GM21737 (cell line): Measurements from ENCODE around the gene ZFHX3.
"Not testable (repeated sequence)": the region's sequence is repeated elsewhere in the genome, so short reads cannot be mapped to it uniquely, and the experiment has no call there.

Experiments
- ATAC-seq: cut with Tn5 transposase; IDR thresholded peaks from one replicate; pipeline ENCODE4 v1.9.1; 2021; ENCODE audit warnings: mild to moderate bottlenecking, moderate library complexity; ENCODE audit not compliant: unreplicated experiment

Gene ZFHX3

DNA sequence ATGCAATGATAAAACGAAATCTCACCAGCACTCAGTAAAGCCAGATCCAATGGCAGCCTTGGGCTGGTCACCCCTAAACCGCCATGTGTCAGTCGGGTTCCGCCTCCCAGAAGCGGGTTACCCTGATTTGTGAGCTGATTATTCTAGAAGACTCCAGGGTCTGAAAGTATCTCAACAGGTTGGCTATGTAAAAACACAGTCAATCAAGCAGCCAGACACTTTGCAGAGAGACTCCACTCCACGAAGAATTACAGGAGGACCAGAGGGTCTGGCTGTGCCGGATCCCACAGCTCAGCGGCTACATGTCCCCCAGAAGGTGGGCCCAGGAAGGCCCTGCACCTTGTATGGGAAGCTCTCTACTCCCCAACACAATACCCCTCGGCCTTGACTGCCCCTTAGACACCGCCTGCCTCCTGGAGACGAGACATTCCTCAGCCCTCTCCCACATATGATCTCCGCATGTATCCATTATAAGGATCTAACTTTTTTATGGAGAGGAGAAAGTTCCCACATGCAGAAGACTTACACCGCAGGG is 23.3 kb downstream of the ZFHX3 start:
- ATAC-seq = no peak

DNA sequence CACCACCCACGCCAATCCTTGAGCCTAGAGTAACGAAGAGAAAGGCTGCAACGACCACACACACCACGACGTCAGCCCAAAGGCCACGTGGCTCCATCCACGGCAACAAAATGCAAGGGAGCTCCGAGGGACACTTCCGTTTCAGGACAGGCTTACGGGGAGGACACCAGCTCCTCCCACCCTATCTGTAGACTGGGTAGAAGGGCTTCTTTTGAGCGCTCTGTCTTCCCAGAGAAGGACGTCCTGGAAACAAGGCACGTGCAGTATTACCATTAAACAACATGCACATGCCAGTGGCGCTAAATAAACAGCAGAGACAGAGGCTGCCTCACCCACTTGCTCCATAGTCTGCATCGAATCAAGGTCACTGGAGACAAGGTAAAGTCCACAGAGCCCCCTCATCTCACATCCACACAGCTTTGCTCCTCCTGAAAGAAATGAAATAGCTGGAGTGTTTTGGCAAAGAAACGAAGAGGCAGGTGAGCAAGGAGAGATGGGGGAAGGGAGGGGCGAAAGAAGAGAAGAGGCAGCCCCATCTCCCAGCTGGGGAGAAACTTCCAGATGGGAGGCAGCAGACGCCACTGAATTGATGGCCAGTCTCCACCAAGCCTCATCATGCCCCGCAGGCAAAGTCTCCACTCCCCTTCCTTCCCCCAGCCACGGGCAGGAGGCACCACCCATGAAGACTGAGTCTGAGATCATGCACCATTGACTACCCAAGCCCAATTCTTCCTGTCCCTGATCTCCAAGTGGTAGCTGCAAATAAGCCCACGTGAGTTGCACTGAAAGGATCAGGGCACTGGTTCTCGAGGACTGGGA is 24.0 kb downstream of the ZFHX3 start:
- no peak for ATAC-seq

DNA sequence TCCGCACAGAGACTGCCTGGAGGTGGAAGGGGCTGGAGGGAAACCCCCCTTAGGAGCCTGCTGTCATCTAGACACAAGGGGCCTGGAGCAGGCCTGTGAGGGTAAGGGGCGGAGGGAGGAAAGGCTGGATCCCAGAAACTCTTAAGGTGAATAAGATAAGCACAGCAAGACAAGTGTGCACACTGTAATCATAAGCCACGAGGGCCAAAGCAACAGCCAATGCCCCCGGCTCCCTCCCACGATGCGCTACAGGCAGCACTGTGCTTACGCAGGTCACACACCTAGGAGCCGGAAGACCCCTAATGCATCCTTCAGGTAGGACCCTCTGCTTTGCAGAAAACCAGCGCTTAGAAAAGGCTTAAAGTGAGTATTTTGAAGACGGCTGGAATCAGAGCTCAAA is 24.6 kb downstream of the ZFHX3 start:
- ATAC-seq = no peak

DNA sequence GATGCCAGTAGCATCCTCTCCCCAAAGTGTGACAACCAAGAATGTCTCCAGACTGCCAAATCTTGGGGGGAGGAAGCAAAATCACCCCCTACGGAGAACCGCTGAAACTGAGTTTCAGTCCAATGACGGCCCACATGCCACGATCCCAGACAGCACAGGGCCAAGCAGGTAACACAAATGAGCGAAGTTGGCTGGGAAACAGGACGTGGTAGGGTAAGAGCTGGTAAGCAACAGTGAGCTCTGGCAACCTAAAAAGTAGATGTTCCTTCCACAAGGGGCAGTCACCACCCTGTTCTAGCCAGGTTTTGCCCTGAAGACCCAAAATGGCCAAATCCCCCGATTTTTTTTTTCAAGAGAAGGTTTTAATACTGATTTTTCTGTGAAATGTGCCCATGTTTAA is 25.4 kb downstream of the ZFHX3 start:
- no peak for ATAC-seq

DNA sequence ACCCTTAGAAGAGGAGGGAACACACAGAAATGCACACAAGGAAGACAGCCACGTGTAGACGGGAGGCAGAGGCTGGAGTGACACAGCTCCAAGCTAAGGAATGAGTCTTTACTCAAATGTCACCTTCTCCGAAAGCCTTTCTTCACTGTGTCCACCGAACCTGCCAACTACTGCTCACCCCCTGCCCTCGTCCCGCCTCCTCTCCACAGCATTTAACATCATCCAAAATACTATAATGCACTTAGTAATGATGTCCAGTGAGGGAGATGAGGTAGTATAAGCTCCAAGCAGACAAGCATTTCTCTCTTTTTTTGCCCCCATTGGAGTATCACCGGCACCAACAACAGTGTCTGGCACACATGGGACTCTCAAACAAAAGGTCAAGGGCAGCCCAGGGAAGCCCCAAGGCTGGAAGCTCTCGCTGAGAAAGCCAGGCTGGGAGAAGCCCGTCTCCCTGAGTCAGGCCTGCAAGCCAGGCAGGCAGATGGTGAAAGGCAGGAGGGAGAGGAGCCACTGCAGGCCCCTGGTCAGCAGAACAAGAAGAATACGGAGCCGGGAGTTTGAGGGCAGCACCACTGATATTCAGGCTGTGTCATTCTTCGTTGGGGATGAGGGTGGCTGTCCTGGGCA is 25.9 kb downstream of the ZFHX3 start:
- no peak for ATAC-seq

DNA sequence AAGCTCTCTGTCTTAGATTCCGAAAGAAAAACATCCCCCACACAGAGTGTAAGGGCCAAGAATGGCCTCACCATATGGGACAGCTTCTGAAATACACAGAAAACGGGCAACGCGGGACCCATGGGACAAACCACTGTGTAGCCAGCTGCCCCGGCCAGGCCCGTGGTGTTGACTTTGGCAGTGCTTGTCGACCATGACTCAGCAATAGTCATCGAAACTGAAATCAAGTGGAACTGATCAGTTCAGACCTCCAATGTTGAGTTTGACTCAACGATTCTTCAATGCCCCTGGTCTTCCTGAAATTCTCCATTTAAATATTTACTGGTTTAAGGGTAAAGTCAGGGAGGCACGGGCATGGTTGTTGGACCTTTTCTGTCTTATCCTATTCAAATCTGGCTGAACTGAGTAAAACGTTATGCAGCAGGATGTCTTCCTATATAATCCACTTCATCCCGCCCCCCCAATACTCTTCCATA is 27.5 kb downstream of the ZFHX3 start:
- no peak for ATAC-seq

DNA sequence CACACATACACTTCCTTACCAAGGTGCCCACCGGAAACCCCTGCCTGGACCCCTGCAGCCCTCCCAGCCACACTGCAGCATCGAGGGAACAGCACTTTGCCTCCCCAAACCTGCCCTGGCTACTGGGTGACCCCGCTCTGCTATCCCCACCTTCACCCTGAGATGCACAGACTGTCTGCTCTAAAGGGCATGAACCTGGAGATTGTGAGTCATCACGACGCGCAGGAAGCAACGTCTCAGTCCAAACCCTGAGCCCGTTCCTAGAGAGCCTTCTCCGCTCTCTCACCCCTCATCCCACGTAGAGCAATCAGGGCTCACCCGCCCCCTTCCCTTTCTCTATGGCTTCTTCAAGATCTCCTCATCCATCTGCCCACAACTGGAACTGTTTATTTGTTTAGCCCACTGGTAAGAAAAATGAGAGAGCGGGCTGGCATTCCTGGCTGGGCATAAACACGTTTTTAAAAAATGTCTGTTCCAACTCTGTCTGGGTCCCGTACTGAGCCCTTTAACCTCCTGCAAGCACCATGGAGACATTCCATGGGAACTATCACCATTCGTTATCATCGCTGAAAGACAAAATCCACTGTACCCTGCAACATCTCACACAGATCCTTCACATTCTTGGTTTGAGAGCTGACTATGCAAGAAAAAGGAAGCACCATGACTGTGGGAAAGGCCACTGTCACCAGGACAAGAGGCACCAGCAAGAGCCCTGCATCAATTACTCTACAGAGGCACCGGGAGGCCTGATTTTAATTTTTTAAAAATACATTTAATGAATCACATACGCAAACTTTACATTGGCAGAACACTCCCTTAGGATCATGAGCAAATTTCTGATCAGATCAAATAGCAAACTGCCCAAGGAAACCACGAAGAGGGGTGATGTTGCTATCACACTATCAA is 28.2 kb downstream of the ZFHX3 start:
- no peak for ATAC-seq

DNA sequence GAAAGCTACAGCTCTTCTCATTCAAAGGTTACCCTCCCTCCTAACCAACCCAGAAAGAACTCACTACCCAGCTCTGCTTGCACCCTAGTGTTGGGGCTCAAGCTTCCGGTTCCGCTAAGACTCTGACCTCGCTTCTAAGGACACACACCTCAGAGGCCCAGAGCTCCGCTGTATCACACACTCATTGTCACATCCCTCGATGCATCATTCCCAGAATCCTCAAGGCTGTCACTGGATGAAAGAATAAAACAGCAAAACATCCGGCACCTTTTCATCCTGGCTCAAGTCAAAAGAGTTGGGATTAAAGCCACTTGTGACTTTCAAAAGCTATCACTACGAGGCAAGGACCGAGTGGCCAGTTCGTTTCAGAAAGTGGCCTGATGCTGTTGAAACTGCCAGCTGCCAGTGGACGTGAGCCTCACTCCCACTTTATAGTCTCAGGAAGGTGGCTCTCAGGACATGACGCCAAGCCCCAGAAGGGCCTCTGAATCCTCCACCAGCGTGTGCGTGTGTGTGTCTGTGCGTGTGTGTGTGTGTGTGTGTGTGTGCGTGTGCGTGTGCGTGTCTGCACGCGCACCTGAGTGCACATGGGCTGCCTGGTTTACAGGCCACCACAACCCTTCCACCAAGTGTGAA is 29.0 kb downstream of the ZFHX3 start:
- ATAC-seq = no peak

DNA sequence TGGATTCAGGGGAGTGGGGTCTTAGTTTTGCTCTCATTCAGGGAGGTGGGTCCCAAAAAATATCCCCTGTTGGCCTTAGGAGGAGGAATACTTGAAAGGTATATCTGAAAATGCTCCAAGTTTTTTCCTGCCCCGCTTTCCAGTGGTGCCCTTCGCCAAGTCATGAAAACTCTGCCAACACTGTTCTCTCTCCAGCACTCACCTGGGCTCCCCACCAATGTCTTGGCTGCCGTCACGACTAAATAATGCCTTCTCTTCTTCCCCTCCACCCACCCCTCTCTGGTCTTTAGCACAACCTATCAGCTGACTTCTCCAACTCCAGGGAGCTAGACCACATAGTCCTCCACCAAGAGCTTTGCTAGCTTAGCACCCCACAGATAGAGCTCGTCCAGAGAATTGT is 30.6 kb downstream of the ZFHX3 start:
- no peak for ATAC-seq

DNA sequence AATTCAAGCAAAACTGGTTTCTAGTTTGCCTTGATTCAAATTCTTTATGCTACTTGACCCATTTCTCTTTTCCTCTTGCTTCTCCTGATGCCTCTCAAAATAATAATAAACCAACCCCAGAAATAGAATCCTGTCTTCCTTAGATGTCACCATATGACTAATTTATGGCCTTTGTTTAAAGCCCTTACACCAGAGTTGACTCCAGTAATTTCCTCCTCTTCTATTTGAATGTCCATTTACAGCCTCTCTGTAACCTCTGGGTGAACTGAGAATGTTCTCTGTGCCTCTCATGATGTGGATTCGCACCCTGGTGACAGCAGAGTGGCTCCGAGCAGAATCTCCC is 31.5 kb downstream of the ZFHX3 start:
- peak; percentile 56 for ATAC-seq

DNA sequence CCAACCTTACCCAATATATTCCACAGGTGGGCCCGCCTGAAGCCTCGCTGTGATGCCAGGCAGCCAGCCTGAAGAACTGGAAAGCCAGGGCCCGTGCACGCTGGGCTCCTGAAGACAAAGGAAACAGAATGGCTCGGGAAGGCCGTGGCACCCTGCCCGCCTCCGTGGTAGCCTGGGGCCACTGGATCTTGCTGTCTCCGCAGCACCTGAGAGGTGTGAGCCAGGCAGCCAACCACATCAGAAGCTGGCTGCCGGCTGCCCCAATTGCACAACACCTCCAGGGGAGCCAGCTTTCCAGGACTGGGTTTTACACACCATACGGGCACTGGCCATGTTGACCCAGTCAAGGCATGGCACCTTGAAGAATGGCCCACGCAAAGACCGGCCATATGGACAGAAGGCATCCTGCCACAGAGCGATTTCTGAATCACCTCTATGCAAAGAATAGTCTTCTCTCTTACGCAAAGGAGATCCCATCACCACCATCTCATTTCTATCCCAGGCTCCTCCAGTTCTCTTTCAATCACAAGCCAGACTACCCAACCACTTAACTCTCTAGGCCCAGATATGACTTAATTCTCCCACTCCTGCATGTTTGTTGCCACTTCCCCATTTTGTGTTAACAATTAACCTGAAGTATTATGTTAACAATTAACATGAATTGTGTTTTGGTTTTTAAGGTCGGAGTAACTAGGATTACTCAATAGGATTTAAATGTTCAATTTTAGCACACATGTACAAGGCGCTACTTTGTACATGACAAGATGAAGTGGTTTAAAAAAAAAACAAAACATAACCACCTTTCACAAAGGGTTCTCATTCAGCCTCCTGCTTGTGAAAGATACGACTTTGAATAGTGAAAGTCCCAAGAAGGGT is 32.1 kb downstream of the ZFHX3 start:
- peak; percentile 85 for ATAC-seq

DNA sequence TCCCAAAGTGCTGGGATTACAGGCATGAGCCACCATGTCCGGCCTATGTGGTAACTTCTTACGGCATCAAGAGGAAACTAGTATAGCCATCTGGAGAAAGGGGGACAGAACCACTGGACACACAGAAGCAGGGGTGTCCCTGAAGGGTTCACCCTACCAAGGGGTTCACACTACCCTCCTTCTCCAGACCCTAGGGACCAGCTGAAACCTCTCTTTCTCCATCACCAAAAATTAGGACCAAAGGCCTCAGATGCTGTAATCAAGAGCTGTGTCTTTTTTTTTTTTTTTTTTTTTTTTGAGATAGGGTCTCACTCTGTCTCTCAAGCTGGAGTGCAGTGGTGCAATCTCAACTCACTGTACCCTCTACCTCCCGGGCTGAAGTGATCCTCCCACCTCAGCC is 33.2 kb downstream of the ZFHX3 start:
- no peak for ATAC-seq

DNA sequence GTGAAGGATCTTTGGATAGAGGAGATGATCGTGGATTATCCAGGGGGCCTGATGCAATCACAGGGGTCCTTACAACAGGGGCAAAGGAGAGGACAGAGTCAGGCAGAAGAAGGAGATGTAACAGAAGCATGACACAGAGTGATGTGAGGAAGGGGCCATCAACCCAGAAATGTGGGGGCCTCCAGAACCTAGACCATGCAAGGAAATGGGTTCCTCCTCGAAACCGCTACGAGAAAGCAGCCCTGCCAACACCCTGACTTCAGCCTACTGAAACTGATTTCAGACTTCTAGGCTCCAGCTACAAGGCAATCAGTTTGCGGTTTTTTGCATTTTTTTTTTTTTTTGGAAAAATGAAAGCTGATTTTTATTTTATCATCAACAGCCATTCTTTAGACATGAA is 34.0 kb downstream of the ZFHX3 start:
- ATAC-seq = no peak

DNA sequence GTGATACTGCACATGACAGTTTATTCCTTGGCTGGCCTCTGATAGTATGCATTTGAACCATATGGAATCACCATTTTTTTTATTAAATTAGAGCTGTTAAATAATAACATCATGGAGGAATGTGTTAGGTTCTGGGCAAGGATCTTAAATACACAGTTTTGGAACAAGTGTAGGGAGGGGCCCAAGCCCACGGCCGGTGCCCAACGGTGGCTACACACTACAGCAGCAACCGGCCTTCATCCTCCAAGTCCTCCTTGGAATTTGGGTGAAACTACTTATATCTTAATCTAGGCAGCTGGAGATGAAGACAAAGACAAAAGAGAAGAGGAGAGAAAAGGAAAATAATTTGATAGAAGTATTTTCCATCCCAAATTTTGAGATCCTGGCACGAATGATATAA is 35.6 kb downstream of the ZFHX3 start:
- ATAC-seq = no peak

DNA sequence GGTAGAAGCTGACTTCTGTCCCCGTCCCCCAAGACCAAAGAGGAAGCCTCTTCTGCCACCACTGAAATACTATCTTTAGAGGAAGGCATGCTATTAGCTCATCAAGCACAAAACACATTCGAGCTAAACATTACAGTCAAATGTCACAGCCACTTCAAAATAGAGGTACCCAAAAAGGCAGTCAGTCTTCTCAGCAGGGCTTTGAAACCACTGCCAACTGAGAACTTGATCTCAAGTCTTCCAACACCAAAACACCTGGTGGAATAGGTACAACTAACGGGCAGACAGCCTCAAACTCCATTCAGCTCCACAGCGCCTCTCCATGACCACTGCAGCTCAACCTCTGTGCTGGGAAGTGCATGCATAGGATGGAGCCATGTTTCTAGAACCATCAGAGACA is 36.0 kb downstream of the ZFHX3 start:
- ATAC-seq = no peak

DNA sequence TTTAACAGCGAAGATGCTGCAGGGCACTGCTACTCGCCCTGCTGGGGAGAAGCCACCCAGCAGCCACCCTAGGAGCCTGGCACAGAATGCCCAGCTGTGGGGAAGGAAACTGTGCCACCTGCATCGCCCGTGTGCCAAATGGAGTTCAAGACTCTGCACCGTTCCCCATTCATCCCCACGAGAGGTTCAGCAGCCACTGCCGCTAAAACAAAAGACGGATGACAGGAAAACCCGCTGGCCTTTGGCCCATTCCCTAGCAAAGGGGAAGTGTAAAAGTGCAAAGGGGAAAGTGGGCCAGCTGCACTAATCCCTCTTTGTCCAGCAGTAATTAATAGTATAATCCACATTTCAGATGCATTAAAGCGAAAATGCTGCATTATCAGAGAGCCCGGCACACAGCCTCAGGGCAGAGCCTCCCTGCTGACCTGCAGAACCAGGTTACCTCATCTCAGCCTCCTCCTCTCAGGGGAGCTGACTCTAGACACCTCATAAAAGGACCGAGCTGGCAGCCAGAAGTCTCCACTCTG is 37.7 kb downstream of the ZFHX3 start:
- ATAC-seq = no peak

DNA sequence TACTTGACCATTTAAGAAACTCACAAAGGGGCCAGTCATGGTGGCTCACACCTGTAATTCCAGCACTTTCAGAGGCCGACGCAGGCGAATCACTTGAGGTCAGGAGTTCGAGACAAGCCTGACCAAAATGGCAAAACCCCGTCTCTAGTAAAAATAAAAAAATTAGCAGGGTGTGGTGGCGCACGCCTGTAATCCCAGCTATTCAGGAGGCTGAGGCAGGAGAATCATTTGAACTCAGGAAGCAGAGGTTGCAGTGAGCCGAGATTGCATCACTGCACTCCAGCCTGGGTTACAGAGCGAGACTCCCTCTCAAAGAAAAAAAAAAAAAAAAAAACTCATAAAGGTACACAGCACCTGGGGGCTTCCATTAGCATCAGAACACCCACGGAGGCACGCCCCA is 38.2 kb downstream of the ZFHX3 start:
- ATAC-seq = not testable (repeated sequence)

DNA sequence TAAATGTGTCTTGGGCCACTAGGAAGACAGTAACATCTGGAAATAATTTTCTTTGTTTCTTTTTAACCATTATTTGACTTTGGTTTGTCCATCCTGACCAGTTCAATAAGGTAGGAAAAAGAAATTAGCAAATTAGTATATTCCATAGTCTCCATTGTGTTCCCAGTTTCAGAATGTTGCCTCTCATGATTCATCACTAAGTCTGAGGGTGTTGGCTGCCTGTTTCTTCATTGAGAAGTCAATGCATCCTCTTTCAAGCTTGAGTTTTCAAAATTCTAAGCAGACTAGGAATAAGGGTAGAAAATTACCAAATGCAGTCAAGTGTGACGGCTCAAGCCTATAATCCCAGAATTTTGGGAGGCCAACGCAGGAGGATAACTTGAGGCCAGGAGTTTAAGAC is 41.9 kb downstream of the ZFHX3 start:
- no peak for ATAC-seq

DNA sequence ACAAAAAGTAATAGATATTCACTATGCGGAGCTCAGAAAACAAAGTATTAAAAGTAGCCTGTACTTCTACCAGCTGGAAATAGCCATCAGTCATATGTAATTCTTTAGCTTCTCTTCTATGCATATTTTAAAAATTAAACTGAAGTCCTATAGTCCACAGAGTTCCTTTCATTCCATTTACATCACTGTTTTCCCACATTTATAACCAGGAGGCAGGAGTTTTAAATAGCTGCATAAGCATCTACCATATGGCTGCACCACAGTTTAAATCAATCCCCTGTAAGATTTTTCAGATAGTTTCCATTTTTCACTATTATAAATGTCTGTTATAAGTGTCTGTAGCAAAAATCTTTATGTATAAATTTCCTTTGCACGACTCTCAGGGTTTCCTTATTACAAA is 45.1 kb downstream of the ZFHX3 start:
- ATAC-seq = no peak
